Upper lobe of left lung (tissue), 4 donors: Measurements from ENCODE around the gene ARVCF.

Source experiments
- POLR2A ChIP-seq, 4 donors: fragments of 450-650 bp; IDR thresholded peaks; one replicate each; pipeline ENCODE4 v1.5.1; 2016 to 2017; ENCODE audit warnings: antibody characterized with exemption in 4 of 4, mild to moderate bottlenecking in 2 of 4
- POLR2AphosphoS5 ChIP-seq, 2 donors: sonication (generic); formaldehyde crosslinking; IDR thresholded peaks; one replicate each; pipeline ENCODE4 v1.5.1; 2017; ENCODE audit warnings: antibody characterized with exemption in 2 of 2

DNA sequence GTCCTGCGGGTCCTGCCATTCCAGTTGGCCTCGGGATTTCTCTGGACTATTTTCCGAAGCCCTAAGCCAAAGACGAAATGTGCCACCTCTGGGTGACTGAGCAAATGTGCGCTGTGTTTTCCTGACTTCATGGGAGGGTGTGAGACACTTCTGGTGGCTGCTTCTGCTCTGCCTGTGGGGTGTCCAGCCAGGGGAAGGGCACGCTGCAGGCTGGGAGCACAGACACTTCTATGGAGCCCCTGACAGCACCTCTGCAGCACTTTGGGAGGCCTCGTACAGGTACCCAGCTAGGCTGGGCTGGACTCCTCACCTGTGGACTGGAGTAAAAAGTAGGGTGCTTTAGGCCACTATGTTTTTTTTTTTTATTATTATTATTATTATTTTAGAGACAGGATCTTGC is 22.0 kb upstream of the ARVCF start:
- TF ChIP-seq POLR2A (IDR thresholded peaks at IDR 0.05) (no peak), POLR2AphosphoS5 (IDR thresholded peaks at IDR 0.05) (no peak)
